Measurements from ENCODE around the gene RAB24. TPM values are rescaled to one million over a fixed set of nuclear protein-coding genes. Genes with fewer than 3 reads are reported as not detected.

Gene RAB24
- total RNA-seq, 1 donor from 2014 or later: 31.7 TPM

- Histone ChIP-seq H3K79me2 (ENCODE audit: insufficient read depth, low read length) (peaks cover 18% of the 10 kb centered on the region), H2AFZ (ENCODE audit: low read depth, low read length) (peak within 1 kb of the TSS; percentile 64), H3K27me3 (ENCODE audit: insufficient read depth, low read length) (no peaks in the 10 kb centered on the region), H3K36me3 (ENCODE audit: insufficient read depth, low read length) (peaks cover 1% of the 10 kb centered on the region), H3K27ac (ENCODE audit: low read depth, low read length) (peak within 1 kb of the TSS; percentile 81), H3K4me1 (ENCODE audit: insufficient read depth, low read length) (peaks cover 19% of the 10 kb centered on the region), H3K9me3 (ENCODE audit: insufficient read depth, low read depth, low read length) (no peaks in the 10 kb centered on the region), H3K9ac (ENCODE audit: low read length) (peak within 1 kb of the TSS; percentile 78), H4K20me1 (ENCODE audit: insufficient read depth, low read length) (peaks cover 33% of the 10 kb centered on the region), H3K4me3 (ENCODE audit: insufficient read depth, low read depth, low read length) (peak within 1 kb of the TSS; percentile 70), H3K4me2 (ENCODE audit: low read length) (peak within 1 kb of the TSS; percentile 97)
- Mint-ChIP-seq H3K27ac (ENCODE audit: unreplicated experiment) (peak within 1 kb of the TSS; percentile 81), H3K27me3 (ENCODE audit: low read depth, unreplicated experiment) (no peaks in the 10 kb centered on the region), H3K9me3 (ENCODE audit: unreplicated experiment) (no peaks in the 10 kb centered on the region), H3K4me1 (ENCODE audit: low read depth, unreplicated experiment) (peaks cover 4% of the 10 kb centered on the region), H3K4me3 (ENCODE audit: unreplicated experiment) (peak within 1 kb of the TSS; percentile 80), H3K36me3 (ENCODE audit: low read depth, unreplicated experiment) (peaks cover under 1% of the 10 kb centered on the region)
- TF ChIP-seq EZH2 (IDR thresholded peaks at IDR 0.05; ENCODE audit: insufficient read depth, low read length) (no peak), CTCF (IDR thresholded peaks at IDR 0.05; ENCODE audit: insufficient read depth, low read depth, low read length) (no peak)
- peak; percentile 74 for DNase-seq (ENCODE audit: low read depth)
- no peak for FAIRE-seq
Observed at GRCh38 chr5:177311723-177312648, 8.5 kb upstream of the RAB24 start, which contains the start of gene MXD3. MXD3 (minus strand) TSS chr5:177311898; CDS start chr5:177311830, 68 bp downstream.

- FAIRE-seq: no peak
- Mint-ChIP-seq H3K27me3 (ENCODE audit: low read depth, unreplicated experiment) (no peaks in the 10 kb centered on the region), H3K4me3 (ENCODE audit: unreplicated experiment) (peak overlapping the region; percentile 79), H3K27ac (ENCODE audit: unreplicated experiment) (no peak overlapping the region), H3K36me3 (ENCODE audit: low read depth, unreplicated experiment) (peaks cover 7% of the 10 kb centered on the region), H3K4me1 (ENCODE audit: low read depth, unreplicated experiment) (peaks cover 4% of the 10 kb centered on the region), H3K9me3 (ENCODE audit: unreplicated experiment) (no peaks in the 10 kb centered on the region)
- H2AFZ ChIP-seq (ENCODE audit: low read depth, low read length): peak overlapping the region; percentile 50
- peaks cover 19% of the 10 kb centered on the region for H3K4me1 ChIP-seq (ENCODE audit: insufficient read depth, low read length)
- H3K27ac ChIP-seq (ENCODE audit: low read depth, low read length): peak overlapping the region; percentile 81
- H3K79me2 ChIP-seq (ENCODE audit: insufficient read depth, low read length): peaks cover 23% of the 10 kb centered on the region
- H4K20me1 ChIP-seq (ENCODE audit: insufficient read depth, low read length): peaks cover 37% of the 10 kb centered on the region
- DNase-seq (ENCODE audit: low read depth): no peak
- no peaks in the 10 kb centered on the region for H3K27me3 ChIP-seq (ENCODE audit: insufficient read depth, low read length)
- no peak for TF ChIP-seq CTCF (IDR thresholded peaks at IDR 0.05; ENCODE audit: insufficient read depth, low read depth, low read length)
- no peak for TF ChIP-seq EZH2 (IDR thresholded peaks at IDR 0.05; ENCODE audit: insufficient read depth, low read length)
- peak overlapping the region; percentile 70 for H3K4me3 ChIP-seq (ENCODE audit: insufficient read depth, low read depth, low read length)
- peak overlapping the region; percentile 78 for H3K9ac ChIP-seq (ENCODE audit: low read length)
- peaks cover 7% of the 10 kb centered on the region for H3K36me3 ChIP-seq (ENCODE audit: insufficient read depth, low read length)
- H3K4me2 ChIP-seq (ENCODE audit: low read length): peak overlapping the region; percentile 97
- no peaks in the 10 kb centered on the region for H3K9me3 ChIP-seq (ENCODE audit: insufficient read depth, low read depth, low read length)
Observed at GRCh38 chr5:177311392-177311722, 7.8 kb upstream of the RAB24 start.

Measured in astrocyte (in vitro differentiated cells and primary cell).